ENCODE results near the gene UQCC3. TPM values are rescaled to one million over a fixed set of nuclear protein-coding genes. Genes with fewer than 3 reads are reported as not detected.
A peak's percentile ranks its signal among the peaks of the same experiment; 100 is the strongest.

Gene UQCC3
- total RNA-seq, 1 donor from 2014 or later = 7.3 TPM

- H3K4me1 Mint-ChIP-seq = peaks cover 15% of the 10 kb centered on the region
- H3K27me3 Mint-ChIP-seq (ENCODE audit: low read depth) = no peaks in the 10 kb centered on the region
- H3K4me3 Mint-ChIP-seq = no peak overlapping the region
- H3K36me3 Mint-ChIP-seq = peaks cover 56% of the 10 kb centered on the region
- no peak for TF ChIP-seq CTCF (IDR thresholded peaks at IDR 0.05; ENCODE audit: unreplicated experiment)
- no peaks in the 10 kb centered on the region for H3K9me3 Mint-ChIP-seq
- H3K27ac Mint-ChIP-seq = no peak overlapping the region
- no peak for DNase-seq (ENCODE audit: low spot score in 2 of 2, unreplicated experiment in 2 of 2)
These were observed 48.0 kb downstream of the UQCC3 start for GRCh38 chr11:62719302-62719978.

GRCh38 chr11:62721994-62722393, 50.5 kb downstream of the UQCC3 start:
- no peak overlapping the region for H3K4me3 Mint-ChIP-seq
- H3K36me3 Mint-ChIP-seq = peaks cover 43% of the 10 kb centered on the region
- H3K27ac Mint-ChIP-seq = peak overlapping the region; percentile 81
- no peak for DNase-seq (ENCODE audit: low spot score in 2 of 2, unreplicated experiment in 2 of 2)
- no peaks in the 10 kb centered on the region for H3K9me3 Mint-ChIP-seq
- TF ChIP-seq CTCF (IDR thresholded peaks at IDR 0.05; ENCODE audit: unreplicated experiment) = no peak
- H3K4me1 Mint-ChIP-seq = peaks cover 32% of the 10 kb centered on the region
- no peaks in the 10 kb centered on the region for H3K27me3 Mint-ChIP-seq (ENCODE audit: low read depth)

Other genes with a start within 250 kb of the UQCC3 start
- gene AHNAK, start 124.9 kb upstream of the UQCC3 start, total RNA-seq = 456 to 481 TPM (median 480 TPM) in 3 replicates
- 1,747 to 1,829 TPM (median 1,814 TPM) in 3 replicates for gene EEF1G, start 97.8 kb upstream of the UQCC3 start, total RNA-seq
- gene TUT1, start 80.2 kb upstream of the UQCC3 start, total RNA-seq = 23.7 to 26.0 TPM (median 24.2 TPM) in 3 replicates
- 121 to 126 TPM (median 124 TPM) in 3 replicates for gene MTA2, start 69.8 kb upstream of the UQCC3 start, total RNA-seq
- gene EML3, start 58.9 kb upstream of the UQCC3 start, total RNA-seq = 52.2 to 54.3 TPM (median 53.3 TPM) in 3 replicates
- gene ROM1, start 58.4 kb upstream of the UQCC3 start, total RNA-seq = 1.7 to 2.5 TPM (median 1.8 TPM) in 3 replicates
- 48.1 to 56.4 TPM (median 52.6 TPM) in 3 replicates for gene B3GAT3, start 49.7 kb upstream of the UQCC3 start, total RNA-seq
- gene GANAB, start 25.1 kb upstream of the UQCC3 start, total RNA-seq = 324 to 342 TPM (median 334 TPM) in 3 replicates
- gene INTS5, start 18.4 kb upstream of the UQCC3 start, total RNA-seq = 21.0 to 22.3 TPM (median 21.1 TPM) in 3 replicates
- 44.9 to 47.5 TPM (median 47.0 TPM) in 3 replicates for gene C11orf98, start 6.5 kb upstream of the UQCC3 start, total RNA-seq
- gene CSKMT, start 6.4 kb upstream of the UQCC3 start, total RNA-seq = 17.1 to 20.6 TPM (median 18.7 TPM) in 3 replicates
- 8.3 to 11.6 TPM (median 9.8 TPM) in 3 replicates for gene LBHD1, start 594 bp downstream of the UQCC3 start, total RNA-seq
- gene UBXN1, start 7.4 kb downstream of the UQCC3 start, total RNA-seq = 112 to 119 TPM (median 118 TPM) in 3 replicates
- 1.6 to 2.3 TPM (median 1.7 TPM) in 3 replicates for gene LRRN4CL, start 17.9 kb downstream of the UQCC3 start, total RNA-seq
- 56.9 to 61.4 TPM (median 58.3 TPM) in 3 replicates for gene BSCL2, start 35.8 kb downstream of the UQCC3 start, total RNA-seq
- gene GNG3, start 36.0 kb downstream of the UQCC3 start, total RNA-seq = 0.60 to 1.5 TPM (median 0.97 TPM) in 3 replicates
- gene HNRNPUL2, start 55.8 kb downstream of the UQCC3 start, total RNA-seq = 60.3 to 62.0 TPM (median 61.5 TPM) in 3 replicates
- gene TTC9C, start 56.8 kb downstream of the UQCC3 start, total RNA-seq = 39.8 to 46.0 TPM (median 41.7 TPM) in 3 replicates
- gene ZBTB3, start 82.5 kb downstream of the UQCC3 start, total RNA-seq = 11.6 to 14.7 TPM (median 13.2 TPM) in 3 replicates
- 84.0 to 89.2 TPM (median 85.2 TPM) in 3 replicates for gene POLR2G, start 89.9 kb downstream of the UQCC3 start, total RNA-seq
- 40.2 to 42.9 TPM (median 42.8 TPM) in 3 replicates for gene TAF6L, start 99.7 kb downstream of the UQCC3 start, total RNA-seq
- gene TMEM179B, start 115.7 kb downstream of the UQCC3 start, total RNA-seq = 31.3 to 33.9 TPM (median 32.6 TPM) in 3 replicates
- 17.4 to 21.4 TPM (median 19.2 TPM) in 3 replicates for gene TMEM223, start 120.3 kb downstream of the UQCC3 start, total RNA-seq
- gene NXF1, start 133.8 kb downstream of the UQCC3 start, total RNA-seq = 108 to 111 TPM (median 110 TPM) in 3 replicates
- 55.2 to 57.9 TPM (median 55.8 TPM) in 3 replicates for gene STX5, start 160.4 kb downstream of the UQCC3 start, total RNA-seq
- gene TEX54, start 161.2 kb downstream of the UQCC3 start, total RNA-seq = not detected in 3 replicates
- 59.3 to 63.7 TPM (median 62.1 TPM) in 3 replicates for gene WDR74, start 167.9 kb downstream of the UQCC3 start, total RNA-seq
- gene SLC3A2, start 209.2 kb downstream of the UQCC3 start, total RNA-seq = 205 to 212 TPM (median 208 TPM) in 3 replicates
- gene CHRM1, start 249.7 kb downstream of the UQCC3 start, total RNA-seq = 0.09 to 0.72 TPM (median 0.11 TPM) in 3 replicates

Data from mesothelial cell of epicardium (in vitro differentiated cells).